OCI-LY7 (cell line): ENCODE measurements around the gene SH2D6.

ENCODE experiments used
- EZH2phosphoT487 ChIP-seq: fragments of 200-600 bp; sonication (generic); IDR thresholded peaks from 2 replicates; pipeline ENCODE4 v1.6.1; 2018; ENCODE audit warnings: low read depth, borderline replicate concordance, mild to moderate bottlenecking, mixed run types, antibody characterized with exemption, low read length, moderate library complexity, mixed read lengths
- TF ChIP-seq, protein P1 (sequence below): fragments of 200-600 bp; sonication (generic); conservative IDR thresholded peaks from 2 replicates; pipeline ENCODE4 v1.5.1; 2014; ENCODE audit warnings: mild to moderate bottlenecking, antibody characterized with exemption, low read length, moderate library complexity, mixed read lengths

DNA sequence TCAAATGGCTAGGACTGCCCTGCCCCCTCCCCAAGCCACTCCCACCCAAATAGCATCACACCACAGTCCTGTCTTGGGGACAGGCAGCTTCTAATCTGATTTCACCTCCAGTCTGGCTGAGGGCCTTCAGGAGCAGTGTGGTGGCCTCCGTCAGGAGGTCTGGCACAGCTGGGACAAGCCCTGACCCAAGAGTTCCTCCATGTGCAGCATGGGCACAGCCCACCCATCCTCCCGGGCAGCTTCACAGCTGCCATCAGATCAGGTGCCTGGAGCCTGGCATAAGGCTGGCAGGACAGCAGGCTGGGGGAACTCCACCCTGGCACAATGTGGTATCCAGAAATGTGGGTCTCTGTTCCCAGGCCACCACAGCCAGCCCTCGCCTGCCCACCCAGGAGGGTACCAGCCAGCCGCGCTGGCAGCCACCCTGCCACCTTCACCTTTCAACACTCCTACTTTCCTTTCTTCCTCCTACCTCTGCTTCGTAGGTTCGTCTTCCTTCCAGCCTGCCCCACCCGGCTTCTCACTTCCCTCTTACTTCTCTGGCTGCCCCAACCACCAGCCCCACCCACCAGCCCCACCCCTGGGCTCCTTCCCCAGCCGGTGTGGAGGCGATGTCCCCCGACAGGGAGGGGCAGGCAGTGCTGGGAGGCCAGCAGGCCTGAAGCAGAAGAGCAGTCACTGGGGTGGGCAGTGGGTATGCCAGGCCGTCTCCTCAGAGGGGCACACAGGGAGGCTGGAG, 8.5 kb upstream of the SH2D6 start, which contains the start of gene CAPG:
- no peak for TF ChIP-seq EZH2phosphoT487
- TF ChIP-seq, protein P1, sequence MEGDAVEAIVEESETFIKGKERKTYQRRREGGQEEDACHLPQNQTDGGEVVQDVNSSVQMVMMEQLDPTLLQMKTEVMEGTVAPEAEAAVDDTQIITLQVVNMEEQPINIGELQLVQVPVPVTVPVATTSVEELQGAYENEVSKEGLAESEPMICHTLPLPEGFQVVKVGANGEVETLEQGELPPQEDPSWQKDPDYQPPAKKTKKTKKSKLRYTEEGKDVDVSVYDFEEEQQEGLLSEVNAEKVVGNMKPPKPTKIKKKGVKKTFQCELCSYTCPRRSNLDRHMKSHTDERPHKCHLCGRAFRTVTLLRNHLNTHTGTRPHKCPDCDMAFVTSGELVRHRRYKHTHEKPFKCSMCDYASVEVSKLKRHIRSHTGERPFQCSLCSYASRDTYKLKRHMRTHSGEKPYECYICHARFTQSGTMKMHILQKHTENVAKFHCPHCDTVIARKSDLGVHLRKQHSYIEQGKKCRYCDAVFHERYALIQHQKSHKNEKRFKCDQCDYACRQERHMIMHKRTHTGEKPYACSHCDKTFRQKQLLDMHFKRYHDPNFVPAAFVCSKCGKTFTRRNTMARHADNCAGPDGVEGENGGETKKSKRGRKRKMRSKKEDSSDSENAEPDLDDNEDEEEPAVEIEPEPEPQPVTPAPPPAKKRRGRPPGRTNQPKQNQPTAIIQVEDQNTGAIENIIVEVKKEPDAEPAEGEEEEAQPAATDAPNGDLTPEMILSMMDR, result no peak
